ENCODE results near the gene CHAC1. TPM values are rescaled to one million over a fixed set of nuclear protein-coding genes. Genes with fewer than 3 reads are reported as not detected.
A peak's percentile ranks its signal among the peaks of the same experiment; 100 is the strongest.

Gene CHAC1
- polyA plus RNA-seq, 3 donors = 0.15 TPM; not detected in 2

- no peak overlapping the region for H3K9ac ChIP-seq (ENCODE audit: insufficient read depth, low read length, poor library complexity, severe bottlenecking)
- H4K20me1 ChIP-seq (ENCODE audit: insufficient read depth, low read length) = peaks cover 4% of the 10 kb centered on the region
- H3K4me3 Mint-ChIP-seq = no peak overlapping the region
- peak overlapping the region in 1 of 7 donors; percentile 15 for H3K27ac Mint-ChIP-seq
- H3K4me3 ChIP-seq (replicated peaks in 1 of 3; ENCODE audit: low read depth in 2 of 3, low read length in 3 of 3) = no peak overlapping the region
- intact Hi-C loops (cut with micrococcal nuclease) = no loop called here
- H3K27me3 ChIP-seq (ENCODE audit: control insufficient read depth in 2 of 2, insufficient read depth in 2 of 2, low read length in 2 of 2) = no peaks in the 10 kb centered on the region
- TF ChIP-seq CTCF (IDR thresholded peaks at IDR 0.05) = no peak
- H3K27ac ChIP-seq (ENCODE audit: low read depth in 1 of 2, low read length in 2 of 2) = no peak overlapping the region
- H3K36me3 Mint-ChIP-seq = peaks cover 93 to 94% of the 10 kb centered on the region in 2 donors
- no peaks in the 10 kb centered on the region for H3K9me3 ChIP-seq (replicated peaks in 1 of 2; ENCODE audit: control insufficient read depth in 1 of 2, insufficient read depth in 1 of 2, low read length in 2 of 2)
- no peaks in the 10 kb centered on the region for H3K4me1 Mint-ChIP-seq
- H3K27me3 Mint-ChIP-seq (ENCODE audit: low read depth in 3 of 3) = no peaks in the 10 kb centered on the region
- H3K9me3 Mint-ChIP-seq = no peaks in the 10 kb centered on the region
- no peaks in the 10 kb centered on the region for H3K79me2 ChIP-seq (ENCODE audit: insufficient read depth, low read length)
- peaks cover 95 to 100% of the 10 kb centered on the region in 2 donors for H3K36me3 ChIP-seq (replicated peaks in 1 of 2; ENCODE audit: control insufficient read depth in 1 of 2, insufficient read depth in 2 of 2, low read length in 2 of 2)
- H2AFZ ChIP-seq (ENCODE audit: insufficient read depth, low read depth, low read length, poor library complexity, severe bottlenecking) = no peak overlapping the region
- no peaks in the 10 kb centered on the region for H3K4me1 ChIP-seq (ENCODE audit: control insufficient read depth in 1 of 2, insufficient read depth in 2 of 2, low read length in 2 of 2)
- no peak overlapping the region for H3K4me2 ChIP-seq (replicated peaks; ENCODE audit: extremely low read depth, low read length, poor library complexity, severe bottlenecking)
- no CpG with 5 or more reads among the region's 5 CpGs for WGBS (ENCODE audit: insufficient coverage)
- no peak for DNase-seq
Measured at GRCh38 chr15:40984406-40984805, 31.1 kb downstream of the CHAC1 start.

- no peaks in the 10 kb centered on the region for H3K4me1 Mint-ChIP-seq
- H3K36me3 Mint-ChIP-seq = peaks cover 92 to 93% of the 10 kb centered on the region in 2 donors
- intact Hi-C loops (cut with micrococcal nuclease) = no loop called here
- no peaks in the 10 kb centered on the region for H3K27me3 ChIP-seq (ENCODE audit: control insufficient read depth in 2 of 2, insufficient read depth in 2 of 2, low read length in 2 of 2)
- no peak overlapping the region for H2AFZ ChIP-seq (ENCODE audit: insufficient read depth, low read depth, low read length, poor library complexity, severe bottlenecking)
- no peaks in the 10 kb centered on the region for H3K9me3 ChIP-seq (replicated peaks in 1 of 2; ENCODE audit: control insufficient read depth in 1 of 2, insufficient read depth in 1 of 2, low read length in 2 of 2)
- no peak overlapping the region for H3K27ac ChIP-seq (ENCODE audit: low read depth in 1 of 2, low read length in 2 of 2)
- H3K36me3 ChIP-seq (replicated peaks in 1 of 2; ENCODE audit: control insufficient read depth in 1 of 2, insufficient read depth in 2 of 2, low read length in 2 of 2) = peaks cover 92 to 100% of the 10 kb centered on the region in 2 donors
- no peak overlapping the region for H3K4me3 Mint-ChIP-seq
- no peak for TF ChIP-seq CTCF (IDR thresholded peaks at IDR 0.05)
- no peak overlapping the region for H3K27ac Mint-ChIP-seq
- H4K20me1 ChIP-seq (ENCODE audit: insufficient read depth, low read length) = peaks cover 4% of the 10 kb centered on the region
- H3K79me2 ChIP-seq (ENCODE audit: insufficient read depth, low read length) = no peaks in the 10 kb centered on the region
- no peaks in the 10 kb centered on the region for H3K27me3 Mint-ChIP-seq (ENCODE audit: low read depth in 3 of 3)
- no peaks in the 10 kb centered on the region for H3K9me3 Mint-ChIP-seq
- DNase-seq = no peak
- H3K4me1 ChIP-seq (ENCODE audit: control insufficient read depth in 1 of 2, insufficient read depth in 2 of 2, low read length in 2 of 2) = no peaks in the 10 kb centered on the region
- H3K4me3 ChIP-seq (replicated peaks in 1 of 3; ENCODE audit: low read depth in 2 of 3, low read length in 3 of 3) = no peak overlapping the region
- H3K9ac ChIP-seq (ENCODE audit: insufficient read depth, low read length, poor library complexity, severe bottlenecking) = no peak overlapping the region
- WGBS (ENCODE audit: insufficient coverage) = 92% methylated on average over 2 of the region's 4 CpGs
- H3K4me2 ChIP-seq (replicated peaks; ENCODE audit: extremely low read depth, low read length, poor library complexity, severe bottlenecking) = no peak overlapping the region
Measured at GRCh38 chr15:40984964-40985363, 31.7 kb downstream of the CHAC1 start.
